AG04450 (cell line): ENCODE results near the gene PXMP4. TPM values are rescaled to one million over a fixed set of nuclear protein-coding genes. Genes with fewer than 3 reads are reported as not detected.

ENCODE experiments used
- CTCF ChIA-PET: fragments of 300-600, 350-600 bp; formaldehyde crosslinking; extraction: SDS; loops from one replicate; lab custom pipeline; 2022; ENCODE audit warnings: antibody characterized with exemption, inconsistent platforms; lab: Charles Lee
- POLR2A ChIA-PET: fragments of 350-600 bp; formaldehyde crosslinking; extraction: SDS; loops from one replicate; lab custom pipeline; 2021; ENCODE audit warnings: antibody characterized with exemption, inconsistent platforms; lab: Yijun Ruan, JAX
- DNase-seq: peaks from one replicate; pipeline ENCODE4 v3.0.0-alpha.2; 2011; ENCODE audit warnings: low read depth, low spot score
- H3K27ac ChIP-seq: one replicate; pipeline ENCODE4 v1.5.1; 2012; ENCODE audit warnings: low read depth, low read length, control low read depth
- H3K27me3 ChIP-seq: one replicate; pipeline ENCODE4 v1.6.0; 2012; ENCODE audit warnings: low read length; ENCODE audit not compliant: control insufficient read depth, insufficient read depth
- H3K4me3 ChIP-seq: 2 replicates; pipeline ENCODE4 v1.5.1; 2011; ENCODE audit warnings: mild to moderate bottlenecking, low read depth, low read length, control low read depth
- H3K9me3 ChIP-seq: 2 replicates; pipeline ENCODE4 v1.5.1; 2012; ENCODE audit warnings: low read length; ENCODE audit not compliant: control insufficient read depth, insufficient read depth
- CTCF ChIP-seq: IDR thresholded peaks from 2 replicates; pipeline ENCODE4 v1.5.1; 2011; ENCODE audit warnings: low read depth, low read length, control low read depth, inconsistent platforms
- polyA plus RNA-seq: library from polyadenylated mRNA; depleted of rRNA; stranded (reverse); fragments of >200 nt; gene quantifications from 2 replicates; pipeline ENCODE4 v1.2.3, GENCODE V29; 2011

The PXMP4 gene
- polyA plus RNA-seq, 1 experiment, result 6.0 TPM

DNA sequence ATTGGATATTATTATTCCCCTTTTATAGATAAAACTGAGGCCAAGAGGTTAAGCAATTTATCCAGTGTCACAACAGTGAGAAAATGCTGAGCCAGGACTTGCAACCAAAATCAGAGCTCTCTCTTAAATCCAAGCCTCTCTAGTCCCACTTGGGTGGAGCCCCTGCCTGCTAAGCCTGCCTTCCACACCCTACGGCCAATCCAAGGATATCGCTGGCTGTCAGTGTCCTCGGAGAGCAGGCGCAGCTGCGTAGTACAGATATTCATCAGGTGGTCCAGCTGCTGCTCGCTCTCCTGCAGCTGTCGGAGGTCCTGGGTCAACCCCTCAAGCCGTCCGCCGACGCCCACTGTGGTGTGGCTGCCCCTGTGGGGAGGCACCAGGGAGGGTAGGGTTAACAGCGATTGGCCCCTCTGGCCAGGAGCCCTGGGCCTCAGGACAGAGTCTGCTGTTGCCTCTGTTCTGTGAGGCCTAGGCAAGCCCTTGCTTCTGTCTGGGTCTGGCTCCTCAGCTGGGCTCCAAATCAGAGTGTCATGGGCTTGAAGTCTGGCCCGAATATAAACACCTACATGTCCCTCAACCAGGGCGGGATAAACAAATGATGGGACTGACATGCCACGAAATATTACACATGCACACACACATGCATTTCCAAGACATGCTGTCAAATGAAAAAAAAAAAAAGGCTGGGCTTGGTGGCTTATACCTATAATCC, 42.0 kb downstream of the PXMP4 start:
- H3K27ac ChIP-seq, result no peak overlapping the region
- TF ChIP-seq CTCF, result no peak
- no peaks in the 10 kb centered on the region; the same call in 1 of the 2 replicates for H3K9me3 ChIP-seq
- H3K4me3 ChIP-seq, result no peak overlapping the region
- CTCF ChIA-PET, result no interaction called here
- H3K27me3 ChIP-seq, result no peaks in the 10 kb centered on the region
- DNase-seq, result no peak
- POLR2A ChIA-PET, result no interaction called here

- CTCF ChIA-PET, result no interaction called here
- DNase-seq, result no peak
- Histone ChIP-seq H3K9me3 (no peaks in the 10 kb centered on the region; the same call in 1 of the 2 replicates), H3K27ac (no peak overlapping the region), H3K27me3 (no peaks in the 10 kb centered on the region), H3K4me3 (no peak overlapping the region)
- TF ChIP-seq CTCF, result no peak
- POLR2A ChIA-PET, result no interaction called here
Measured at GRCh38 chr20:33676652-33677645, 43.2 kb downstream of the PXMP4 start.

DNA sequence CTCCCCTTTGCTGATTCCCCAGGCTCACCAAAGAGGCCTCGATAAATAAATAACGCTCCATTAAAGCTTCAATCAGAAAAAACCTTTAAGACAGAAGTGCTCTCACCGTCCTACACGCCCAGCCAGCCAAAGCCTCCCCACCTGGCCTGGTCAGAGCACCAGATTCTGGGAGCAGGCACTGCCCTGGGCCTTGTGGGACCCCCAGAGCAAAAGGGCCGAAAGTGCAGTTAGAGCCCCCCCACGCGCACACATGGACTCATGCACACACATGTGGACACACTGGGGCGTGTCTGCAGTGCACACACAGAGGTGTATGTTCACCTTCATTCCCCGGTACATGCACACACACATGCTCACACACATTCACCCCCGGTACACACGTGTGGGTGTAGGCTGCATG, 44.0 kb downstream of the PXMP4 start:
- CTCF ChIA-PET, result no interaction called here
- no peak for DNase-seq
- H3K27me3 ChIP-seq, result no peaks in the 10 kb centered on the region
- TF ChIP-seq CTCF, result no peak
- no peak overlapping the region for H3K4me3 ChIP-seq
- POLR2A ChIA-PET, result no interaction called here
- no peaks in the 10 kb centered on the region; the same call in 1 of the 2 replicates for H3K9me3 ChIP-seq
- H3K27ac ChIP-seq, result no peak overlapping the region

DNA sequence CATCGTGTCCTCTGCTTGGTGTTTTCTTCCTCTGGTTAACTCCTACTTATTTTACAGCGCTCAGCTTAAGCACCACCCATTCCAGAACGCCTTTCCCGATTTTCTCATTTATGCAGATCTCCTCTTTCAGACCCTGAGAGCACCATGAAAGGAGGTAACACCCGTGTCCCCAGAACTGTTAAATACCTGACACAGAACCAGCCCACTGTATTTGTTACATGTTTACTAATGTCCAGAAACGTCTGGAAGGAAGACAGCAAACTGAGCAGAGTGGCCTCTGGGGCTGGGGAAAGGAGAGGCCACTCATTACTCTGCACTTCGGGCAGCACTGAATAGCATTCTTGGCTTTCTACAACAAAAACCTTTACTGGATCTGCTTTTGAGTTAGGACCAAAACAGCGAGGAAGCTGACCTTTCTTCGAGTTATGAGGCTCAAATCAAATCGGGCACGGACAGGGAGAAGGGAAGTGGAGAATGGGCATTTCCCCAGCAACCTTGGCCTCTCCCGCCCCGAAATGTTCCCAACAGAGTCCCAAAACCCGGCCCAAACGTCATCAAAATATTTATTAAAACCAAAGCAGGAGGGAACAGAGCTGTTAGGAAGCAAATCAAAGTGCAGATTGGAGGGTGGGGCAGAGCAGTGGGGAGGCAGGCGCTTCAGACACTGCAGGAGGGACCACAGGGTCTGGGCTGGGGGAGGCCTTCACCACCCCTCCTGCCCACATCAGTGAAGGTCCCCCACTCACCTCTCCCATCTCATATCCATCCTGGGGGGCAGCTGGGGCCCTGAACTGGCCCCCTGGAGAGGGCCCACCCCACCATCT, 44.8 kb downstream of the PXMP4 start:
- no peak for TF ChIP-seq CTCF
- ChIA-PET POLR2A (interaction anchor here (1.3 kb wide), 1 partner anchor 10 kb away, joined by 3 read pairs; no protein-coding TSS in a partner anchor), CTCF (interaction anchor here (0.7 kb wide), 1 partner anchor 7 kb away, joined by 3 read pairs; no protein-coding TSS in a partner anchor)
- Histone ChIP-seq H3K4me3 (peak overlapping the region; percentile 69), H3K27ac (peak overlapping the region; percentile 52), H3K9me3 (no peaks in the 10 kb centered on the region; the same call in 1 of the 2 replicates), H3K27me3 (no peaks in the 10 kb centered on the region)
- no peak for DNase-seq
